ENCODE data around the gene KRTCAP2.
A peak's percentile ranks its signal among the peaks of the same experiment; 100 is the strongest.

KRTCAP2 gene

DNA sequence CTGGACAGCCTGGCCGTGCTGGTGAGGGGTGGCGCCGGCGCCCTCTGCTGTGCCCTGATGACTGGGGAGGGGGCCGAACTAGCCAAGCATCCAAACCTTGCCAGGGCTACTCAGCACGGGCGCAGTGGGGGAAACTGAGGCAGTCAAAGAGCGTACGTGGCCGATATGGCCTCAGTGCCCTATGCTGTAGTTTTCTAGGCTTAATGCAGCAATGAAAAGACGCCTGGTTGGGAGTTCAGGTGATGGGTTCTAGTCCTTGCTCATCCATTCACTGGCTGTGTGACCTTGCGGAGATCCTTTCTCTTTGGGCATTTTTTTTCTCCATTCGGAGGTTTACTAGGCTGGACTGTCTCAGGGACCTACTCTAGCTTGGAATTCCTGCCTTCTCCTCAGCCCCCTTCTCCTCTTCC, 36.2 kb upstream of the KRTCAP2 start:
- no peak for TF ChIP-seq ZFX (IDR thresholded peaks at IDR 0.05; ENCODE audit: borderline replicate concordance)
- TF ChIP-seq, protein P1, sequence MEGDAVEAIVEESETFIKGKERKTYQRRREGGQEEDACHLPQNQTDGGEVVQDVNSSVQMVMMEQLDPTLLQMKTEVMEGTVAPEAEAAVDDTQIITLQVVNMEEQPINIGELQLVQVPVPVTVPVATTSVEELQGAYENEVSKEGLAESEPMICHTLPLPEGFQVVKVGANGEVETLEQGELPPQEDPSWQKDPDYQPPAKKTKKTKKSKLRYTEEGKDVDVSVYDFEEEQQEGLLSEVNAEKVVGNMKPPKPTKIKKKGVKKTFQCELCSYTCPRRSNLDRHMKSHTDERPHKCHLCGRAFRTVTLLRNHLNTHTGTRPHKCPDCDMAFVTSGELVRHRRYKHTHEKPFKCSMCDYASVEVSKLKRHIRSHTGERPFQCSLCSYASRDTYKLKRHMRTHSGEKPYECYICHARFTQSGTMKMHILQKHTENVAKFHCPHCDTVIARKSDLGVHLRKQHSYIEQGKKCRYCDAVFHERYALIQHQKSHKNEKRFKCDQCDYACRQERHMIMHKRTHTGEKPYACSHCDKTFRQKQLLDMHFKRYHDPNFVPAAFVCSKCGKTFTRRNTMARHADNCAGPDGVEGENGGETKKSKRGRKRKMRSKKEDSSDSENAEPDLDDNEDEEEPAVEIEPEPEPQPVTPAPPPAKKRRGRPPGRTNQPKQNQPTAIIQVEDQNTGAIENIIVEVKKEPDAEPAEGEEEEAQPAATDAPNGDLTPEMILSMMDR (IDR thresholded peaks at IDR 0.05), result no peak
- H3K27ac ChIP-seq, result peak overlapping the region; percentile 91

DNA sequence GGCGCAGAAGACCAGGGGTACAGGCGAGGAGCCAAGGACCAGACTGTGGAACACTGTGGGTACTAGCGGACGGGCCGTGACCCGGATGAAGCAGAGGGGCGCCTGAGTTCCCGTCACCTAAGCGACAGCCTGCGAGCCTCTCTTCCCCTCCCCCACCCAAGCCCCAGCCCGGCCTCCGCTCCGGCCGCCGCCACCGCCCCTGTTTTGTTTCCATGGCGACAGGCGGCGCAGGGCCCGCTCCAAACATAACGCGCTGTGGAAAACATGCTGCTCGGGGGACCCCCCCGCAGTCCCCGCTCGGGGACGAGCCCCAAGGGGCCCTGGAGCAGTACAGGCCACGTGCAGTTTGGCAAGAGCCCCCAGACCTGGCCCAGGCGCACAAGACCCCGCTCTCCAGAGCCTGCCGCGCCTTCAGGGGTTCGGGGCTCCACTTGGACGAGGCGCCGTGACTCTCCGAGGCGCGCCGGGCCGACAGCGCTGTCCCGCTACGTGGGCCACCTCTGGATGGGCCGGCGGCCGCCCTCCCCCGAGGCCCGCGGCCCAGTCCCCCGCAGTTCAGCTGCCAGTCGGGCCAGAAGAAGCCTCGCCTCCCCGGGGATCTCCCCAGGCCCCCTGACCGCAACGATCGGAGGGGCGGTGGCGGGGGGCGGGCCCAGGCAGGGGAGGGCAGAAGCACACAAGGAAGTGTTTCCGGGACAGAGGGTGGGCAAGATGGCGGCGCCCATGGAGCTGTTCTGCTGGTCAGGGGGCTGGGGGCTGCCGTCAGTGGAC, 35.6 kb upstream of the KRTCAP2 start, which contains the start of gene MTX1:
MTX1 (plus strand) TSS at position 155 of the 771 bp plus-strand sequence; CDS start at position 265, 110 bp downstream.
- no peak for TF ChIP-seq ZFX (IDR thresholded peaks at IDR 0.05; ENCODE audit: borderline replicate concordance)
- TF ChIP-seq, protein P1 (IDR thresholded peaks at IDR 0.05), result no peak
- peak within 1 kb of the TSS; percentile 91 for H3K27ac ChIP-seq

DNA sequence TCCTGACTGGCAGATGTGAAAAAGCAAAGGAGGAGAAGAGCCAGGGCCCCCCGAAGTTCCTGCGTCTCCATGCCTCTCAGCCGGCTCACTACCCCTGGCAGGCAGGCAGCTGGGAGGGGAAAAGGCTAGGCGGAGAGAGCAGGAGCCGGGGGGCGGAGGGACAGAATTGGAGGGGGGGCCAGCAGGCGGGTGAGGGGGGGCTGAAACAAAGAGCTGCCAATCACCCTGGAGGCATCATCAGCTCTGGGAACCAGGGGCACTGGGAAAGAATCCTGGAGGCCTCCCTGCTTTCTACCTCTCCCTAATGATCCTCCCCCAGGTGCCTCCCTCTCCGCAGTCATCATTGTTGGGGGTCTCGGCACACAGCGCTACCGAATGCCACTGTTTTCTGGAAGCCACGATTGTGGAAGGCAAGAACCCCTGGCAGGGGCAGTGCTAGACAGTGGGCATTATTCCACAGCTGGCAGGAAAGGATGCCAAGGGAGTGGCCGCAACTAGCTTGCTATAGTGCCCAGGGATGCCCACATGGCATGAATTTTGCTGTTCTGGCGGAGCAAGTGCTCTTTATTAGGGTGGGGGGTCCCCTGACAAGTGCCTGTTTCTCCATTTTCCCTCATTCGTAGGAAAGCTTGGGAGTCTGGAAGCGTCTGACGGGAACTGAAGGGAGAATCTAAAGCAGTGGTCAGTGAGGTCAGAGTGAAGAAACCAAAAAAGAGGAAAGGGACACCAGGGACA, 34.9 kb upstream of the KRTCAP2 start, which contains the start of gene THBS3:
THBS3 (minus strand) TSS at position 92 of the 735 bp plus-strand sequence; CDS start at position 71, 21 bp downstream.
- peak within 1 kb of the TSS; percentile 91 for H3K27ac ChIP-seq
- TF ChIP-seq, protein P1 (IDR thresholded peaks at IDR 0.05), result no peak
- TF ChIP-seq ZFX (IDR thresholded peaks at IDR 0.05; ENCODE audit: borderline replicate concordance), result no peak

DNA sequence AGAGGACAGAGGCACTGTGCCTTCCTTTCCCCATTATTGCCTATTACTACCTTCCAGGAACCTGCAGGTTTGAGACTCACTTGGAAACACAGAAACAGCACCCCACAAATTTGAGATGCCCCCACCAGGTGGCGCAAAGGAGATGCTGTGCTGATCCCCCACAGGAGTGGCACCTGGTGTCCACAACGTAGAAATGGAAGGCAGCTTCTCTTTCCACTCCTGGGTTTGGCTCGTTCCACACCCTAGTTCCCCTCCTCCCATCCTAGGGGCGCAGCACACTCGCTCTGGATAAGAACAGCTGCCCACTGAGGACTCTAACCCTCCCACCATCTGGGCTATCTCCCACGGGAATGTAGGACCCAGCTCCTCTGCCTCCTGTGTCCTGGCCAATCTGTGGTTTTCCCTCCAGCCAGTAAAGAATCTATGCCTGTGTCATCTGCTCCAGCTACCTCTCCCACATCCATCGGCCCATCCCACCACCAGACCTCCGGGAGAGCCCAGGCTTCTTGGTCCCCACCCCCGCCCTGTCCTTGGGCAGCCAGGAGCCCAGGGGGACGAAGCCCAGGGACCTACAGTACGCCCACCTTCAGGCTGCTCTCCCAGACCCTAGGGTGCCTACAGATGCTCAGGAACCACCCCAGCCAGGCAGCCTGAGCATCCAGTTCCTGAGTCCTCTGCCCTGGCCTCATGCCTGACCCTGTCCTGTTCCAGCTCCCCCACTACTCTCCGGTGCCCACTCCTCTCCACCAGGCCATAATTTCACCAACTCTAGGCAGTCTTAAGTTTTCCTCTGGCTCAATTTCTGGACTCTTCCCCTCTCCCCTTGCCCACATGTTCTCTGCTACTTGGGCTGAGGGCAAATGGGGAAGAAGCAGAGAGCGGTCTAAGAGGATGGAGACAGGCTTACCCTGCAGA, 34.0 kb upstream of the KRTCAP2 start:
- H3K27ac ChIP-seq, result peak overlapping the region; percentile 91
- TF ChIP-seq, protein P1 (IDR thresholded peaks at IDR 0.05), result peak; percentile 88
- TF ChIP-seq ZFX (IDR thresholded peaks at IDR 0.05; ENCODE audit: borderline replicate concordance), result no peak

DNA sequence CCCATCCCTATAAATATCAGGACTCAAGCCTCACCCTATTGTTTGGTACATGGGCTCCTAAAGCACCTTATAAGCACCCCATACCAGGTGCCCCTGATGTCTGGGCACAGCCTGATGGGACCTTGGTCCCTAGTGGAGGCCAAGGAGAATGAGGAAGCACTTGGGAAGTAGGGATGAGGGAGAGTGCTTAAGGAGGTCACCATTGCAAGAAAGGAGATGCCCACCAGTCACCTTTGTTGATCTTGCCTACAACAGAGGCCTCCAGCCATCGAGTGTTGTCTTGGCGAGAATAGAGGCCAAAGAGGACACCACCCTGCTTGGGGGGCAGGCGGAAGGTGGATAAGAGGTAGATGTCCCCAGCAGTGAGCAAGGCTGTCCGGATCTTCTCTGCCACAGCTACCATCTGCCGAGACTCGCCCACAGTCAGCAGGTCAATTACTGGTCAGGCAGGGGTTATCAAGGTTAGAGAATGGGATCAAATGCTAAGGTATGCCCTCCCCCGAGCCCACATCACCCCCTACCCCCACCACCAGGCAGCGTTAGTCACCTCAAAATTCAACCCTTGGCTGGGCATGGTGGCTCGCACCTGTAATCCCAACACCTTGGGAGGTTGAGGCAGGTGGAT, 33.0 kb upstream of the KRTCAP2 start:
- no peak overlapping the region for H3K27ac ChIP-seq
- TF ChIP-seq ZFX (IDR thresholded peaks at IDR 0.05; ENCODE audit: borderline replicate concordance), result no peak
- TF ChIP-seq, protein P1 (IDR thresholded peaks at IDR 0.05), result no peak

DNA sequence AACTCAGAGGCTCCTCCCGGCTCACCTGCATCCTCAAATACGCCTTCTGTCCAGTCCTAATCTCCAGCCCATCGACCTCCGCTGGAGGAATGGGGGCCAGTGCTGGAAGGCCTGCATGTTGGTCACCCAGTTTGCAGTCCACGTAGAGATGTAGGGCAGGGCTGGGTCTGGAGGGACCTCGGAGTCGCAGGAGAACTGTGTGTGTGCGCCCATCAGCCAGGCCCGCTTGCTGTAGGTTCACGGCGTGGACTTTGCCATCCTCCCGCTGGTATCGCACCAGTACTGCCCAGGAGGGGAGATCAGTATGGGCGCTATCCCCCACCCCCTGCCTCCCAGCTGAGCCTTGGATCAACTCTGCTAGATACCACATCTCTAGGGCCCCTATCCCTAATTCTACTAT, 31.9 kb upstream of the KRTCAP2 start:
- TF ChIP-seq, protein P1 (IDR thresholded peaks at IDR 0.05), result no peak
- TF ChIP-seq ZFX (IDR thresholded peaks at IDR 0.05; ENCODE audit: borderline replicate concordance), result no peak
- 0 out of 2 replicates have a peak overlapping the region, but pooled peaks have one; percentile 5 for H3K27ac ChIP-seq

Measured in 22Rv1 (cell line).